ENCODE measurements around the gene RERE.

RERE gene

GRCh38 chr1:8765198-8765597, 52.2 kb downstream of the RERE start:
- no peaks in the 10 kb centered on the region for H3K36me3 ChIP-seq (ENCODE audit: control insufficient read depth in 2 of 2, insufficient read depth in 1 of 2, low read length in 2 of 2)
- CTCF ChIA-PET = interaction anchor here (0.6 kb wide), 1 partner anchor 80 kb away, joined by 4 read pairs; no protein-coding TSS in a partner anchor
- peaks cover 5% of the 10 kb centered on the region for H3K4me1 ChIP-seq (ENCODE audit: control insufficient read depth, insufficient read depth, low read length)
- TF ChIP-seq ZNF274 (IDR thresholded peaks at IDR 0.05; ENCODE audit: low read length) (no peak), ZNF274 (tag by site-specific recombination; IDR thresholded peaks at IDR 0.05; ENCODE audit: borderline replicate concordance) (no peak), PRDM6 (tag by site-specific recombination; IDR thresholded peaks at IDR 0.05) (0 out of 2 replicates have a peak, but pooled peaks have one; percentile 14)
- no peaks in the 10 kb centered on the region for H3K9me3 ChIP-seq (ENCODE audit: control insufficient read depth, insufficient read depth, low read depth, low read length)
- POLR2A ChIA-PET = no interaction called here
- no peak overlapping the region for H3K4me3 ChIP-seq (ENCODE audit: low read depth, low read length)
- H3K27ac ChIP-seq (ENCODE audit: extremely low read depth, low read depth, low read length) = no peak overlapping the region

- CTCF ChIA-PET = interaction anchor here (0.5 to 0.7 kb wide), 5 partner anchors 16 to 302 kb away, joined by 3 to 4 read pairs (median 3); no protein-coding TSS in a partner anchor
- Histone ChIP-seq H3K4me3 (ENCODE audit: low read depth, low read length) (no peak overlapping the region), H3K4me1 (ENCODE audit: control insufficient read depth, insufficient read depth, low read length) (peaks cover 5% of the 10 kb centered on the region), H3K27ac (ENCODE audit: extremely low read depth, low read depth, low read length) (no peak overlapping the region; the same call in 1 of the 2 replicates), H3K36me3 (ENCODE audit: control insufficient read depth in 2 of 2, insufficient read depth in 1 of 2, low read length in 2 of 2) (no peaks in the 10 kb centered on the region), H3K9me3 (ENCODE audit: control insufficient read depth, insufficient read depth, low read depth, low read length) (no peaks in the 10 kb centered on the region)
- 0 out of 2 replicates have a peak, but pooled peaks have one; percentile 12 for TF ChIP-seq GFI1B (tag by site-specific recombination; IDR thresholded peaks at IDR 0.05)
- TF ChIP-seq SETDB1 (IDR thresholded peaks at IDR 0.05; ENCODE audit: insufficient read length, low read length) = no peak
- no peak for TF ChIP-seq ZNF394 (tag by site-specific recombination; IDR thresholded peaks at IDR 0.05; ENCODE audit: borderline replicate concordance)
- no peak for TF ChIP-seq ZNF133 (tag by site-specific recombination; IDR thresholded peaks at IDR 0.05)
- peak; percentile 60; the same call in 1 of the 2 replicates for TF ChIP-seq ZNF18 (tag by site-specific recombination; IDR thresholded peaks at IDR 0.05)
- POLR2A ChIA-PET = no interaction called here
Measured at GRCh38 chr1:8764293-8764937, 53.0 kb downstream of the RERE start.

GRCh38 chr1:8763888-8764287, 53.6 kb downstream of the RERE start:
- CTCF ChIA-PET = interaction anchor here (0.5 to 0.7 kb wide), 5 partner anchors 15 to 301 kb away, joined by 3 to 4 read pairs (median 3); no protein-coding TSS in a partner anchor
- Histone ChIP-seq H3K9me3 (ENCODE audit: control insufficient read depth, insufficient read depth, low read depth, low read length) (no peaks in the 10 kb centered on the region), H3K36me3 (ENCODE audit: control insufficient read depth in 2 of 2, insufficient read depth in 1 of 2, low read length in 2 of 2) (no peaks in the 10 kb centered on the region), H3K4me1 (ENCODE audit: control insufficient read depth, insufficient read depth, low read length) (peaks cover 5% of the 10 kb centered on the region), H3K27ac (ENCODE audit: extremely low read depth, low read depth, low read length) (no peak overlapping the region; the same call in 1 of the 2 replicates), H3K4me3 (ENCODE audit: low read depth, low read length) (no peak overlapping the region)
- POLR2A ChIA-PET = no interaction called here
- no peak for TF ChIP-seq ZSCAN4 (tag by site-specific recombination; IDR thresholded peaks at IDR 0.05)
- TF ChIP-seq ZNF169 (tag by site-specific recombination; IDR thresholded peaks at IDR 0.05) = no peak
- no peak for TF ChIP-seq ZNF362 (tag by site-specific recombination; IDR thresholded peaks at IDR 0.05)
- TF ChIP-seq BCL6B (tag by site-specific recombination; IDR thresholded peaks at IDR 0.05) = no peak
- TF ChIP-seq ZNF146 (tag by site-specific recombination; IDR thresholded peaks at IDR 0.05) = no peak
- no peak for TF ChIP-seq ZBTB17 (tag by site-specific recombination; IDR thresholded peaks at IDR 0.05)
- TF ChIP-seq ZNF280C (tag by site-specific recombination; IDR thresholded peaks at IDR 0.05) = no peak
- TF ChIP-seq ZFHX2 (tag by site-specific recombination; conservative IDR thresholded peaks at IDR 0.05) = 0 out of 2 replicates have a peak, but pooled peaks have one; percentile 15

Measured in HEK293 (cell line).